NK-92 (cell line): ENCODE results near the gene NIPAL1.

Source experiments
- DNase-seq: peaks from one replicate; lab custom pipeline; 2025; ENCODE audit not compliant: unreplicated experiment; lab: John Stamatoyannopoulos, UW

The NIPAL1 gene

DNA sequence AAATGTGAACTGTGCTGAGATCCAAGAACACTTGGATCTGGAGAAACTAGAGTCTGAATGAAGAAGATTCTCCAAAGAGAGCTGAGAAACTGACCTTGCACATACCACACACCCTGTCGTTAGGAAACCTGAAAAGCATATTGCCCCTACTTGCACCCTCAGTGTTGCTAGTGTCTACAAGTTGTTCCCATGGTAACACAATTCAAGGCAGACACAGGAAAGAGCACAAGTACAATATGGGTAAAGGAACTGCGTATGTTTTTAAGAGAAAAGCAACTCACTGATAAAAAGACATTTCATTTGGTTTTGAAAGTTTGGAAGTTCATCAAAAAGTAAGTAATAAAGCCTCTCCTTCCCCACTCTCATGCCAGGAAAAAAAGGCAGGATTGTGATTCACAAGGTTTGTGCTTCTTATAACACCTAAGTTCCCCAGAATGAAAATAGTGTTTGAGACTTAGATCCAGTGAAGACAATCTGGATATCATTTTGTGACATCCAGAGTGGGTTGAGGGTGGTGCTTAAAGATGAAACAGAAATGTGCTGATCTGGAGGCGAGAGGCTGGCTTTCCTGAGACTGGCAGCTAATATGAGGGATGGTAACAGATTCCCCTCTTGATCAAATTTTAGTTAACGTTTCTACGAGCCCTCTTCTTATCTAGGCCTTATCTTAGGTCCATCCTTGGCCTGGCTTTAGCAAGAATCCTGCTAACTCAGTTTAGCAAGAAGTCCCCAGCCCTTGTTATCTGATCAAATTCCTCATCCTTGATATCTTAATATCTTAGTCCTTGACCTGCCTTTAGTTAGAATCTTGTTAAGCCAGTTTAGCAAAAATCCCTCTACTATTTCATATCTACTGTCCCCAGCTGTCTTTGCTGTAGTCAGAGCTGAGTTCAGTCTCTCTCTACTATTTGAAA is 42.3 kb downstream of the NIPAL1 start:
- no peak for DNase-seq

DNA sequence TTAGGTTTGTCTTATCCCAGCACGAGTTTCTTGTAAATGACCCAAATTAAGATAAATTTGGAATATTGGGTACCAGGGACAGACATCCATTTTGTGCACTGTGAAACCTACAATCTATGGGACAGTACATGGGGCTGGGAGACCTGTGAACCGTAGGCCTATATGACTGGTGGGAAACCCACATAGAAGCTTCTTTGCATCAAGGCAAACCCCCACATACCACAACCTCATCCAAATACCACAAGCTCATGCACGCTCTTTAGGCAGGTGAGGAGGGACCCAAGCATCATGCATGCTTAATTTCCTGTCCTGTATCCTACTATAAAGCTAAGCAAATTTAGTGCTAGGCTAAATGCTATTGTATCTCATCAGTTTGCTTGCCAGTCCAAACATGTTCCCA is 47.8 kb downstream of the NIPAL1 start:
- no peak for DNase-seq

DNA sequence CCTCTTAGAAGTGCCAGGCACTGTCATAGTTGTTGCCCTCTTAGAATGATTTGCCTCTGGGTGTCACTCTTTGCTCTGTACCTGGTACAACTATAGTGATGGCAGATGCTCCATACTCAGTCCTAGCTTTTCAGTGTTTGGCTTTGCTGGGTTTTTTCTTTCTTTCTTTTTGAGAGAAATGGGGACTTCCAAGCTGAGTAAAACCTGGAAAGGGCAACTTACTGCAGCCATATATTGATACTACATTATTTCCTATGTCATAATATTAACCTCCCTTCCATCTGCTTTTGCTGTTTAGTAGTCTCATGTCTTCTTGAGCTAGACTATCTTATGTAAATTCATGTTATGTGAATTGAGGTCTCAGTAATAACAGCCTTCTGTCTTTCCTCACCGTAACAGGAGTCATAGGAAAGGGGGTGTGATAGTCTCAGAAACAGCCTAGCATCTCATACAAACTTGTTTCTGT is 49.0 kb downstream of the NIPAL1 start:
- no peak for DNase-seq

DNA sequence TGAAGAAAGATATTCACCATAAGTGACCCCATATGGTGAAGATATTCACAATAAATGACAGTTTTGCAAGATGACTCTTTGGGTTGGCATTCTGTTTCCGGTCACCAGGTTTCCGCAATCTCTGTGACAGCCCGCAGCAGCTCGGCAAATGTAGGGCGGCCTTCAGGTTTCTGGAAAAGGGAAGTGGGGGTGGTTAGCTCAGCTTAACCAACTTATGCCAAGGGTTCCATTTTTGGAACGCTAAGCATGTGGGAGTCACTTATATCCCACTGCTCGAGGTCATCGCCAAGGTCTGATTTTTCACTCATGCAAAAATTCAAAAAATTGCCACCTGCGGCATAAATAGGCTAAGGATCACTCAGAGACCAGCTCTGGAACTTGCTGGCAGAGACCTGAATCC is 51.0 kb downstream of the NIPAL1 start:
- no peak for DNase-seq

DNA sequence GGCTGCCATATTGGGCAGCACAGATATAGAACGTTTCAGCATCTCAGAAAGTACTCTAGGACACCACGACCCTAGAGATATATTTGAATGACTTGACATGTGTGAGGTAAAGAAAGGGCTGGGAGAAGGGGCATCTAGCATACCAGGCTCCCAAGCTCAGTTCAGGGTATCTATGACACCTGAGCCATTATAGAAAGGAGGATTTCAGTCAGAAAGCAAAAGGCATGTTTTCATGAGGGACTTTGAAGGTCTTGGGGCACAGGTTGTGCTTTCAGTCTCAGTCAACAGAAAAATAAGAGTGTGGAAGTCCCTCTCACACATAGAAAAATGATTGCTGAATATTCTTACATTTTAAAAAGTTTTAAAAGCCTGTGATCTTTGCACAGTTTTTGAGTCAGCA is 51.6 kb downstream of the NIPAL1 start:
- DNase-seq, result no peak

DNA sequence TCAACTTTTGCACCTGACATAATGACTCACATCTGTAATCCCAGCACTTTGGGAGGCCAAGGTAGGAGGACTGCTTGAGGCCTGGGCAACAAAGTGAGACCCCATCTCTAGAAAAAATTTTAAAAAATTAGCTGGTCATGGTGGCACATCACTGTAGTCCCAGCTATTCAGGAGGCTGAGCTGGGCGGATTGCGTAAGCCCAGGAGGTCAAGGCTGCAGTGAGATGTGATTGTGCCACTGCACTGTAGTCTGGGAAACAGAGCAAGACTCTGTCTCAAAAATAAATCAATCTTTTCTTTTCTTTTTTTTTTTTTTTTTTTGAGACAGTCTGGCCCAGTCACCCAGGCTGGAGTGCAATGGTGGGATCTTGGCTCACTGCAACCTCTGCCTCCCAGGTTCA is 52.5 kb downstream of the NIPAL1 start:
- DNase-seq, result no peak

DNA sequence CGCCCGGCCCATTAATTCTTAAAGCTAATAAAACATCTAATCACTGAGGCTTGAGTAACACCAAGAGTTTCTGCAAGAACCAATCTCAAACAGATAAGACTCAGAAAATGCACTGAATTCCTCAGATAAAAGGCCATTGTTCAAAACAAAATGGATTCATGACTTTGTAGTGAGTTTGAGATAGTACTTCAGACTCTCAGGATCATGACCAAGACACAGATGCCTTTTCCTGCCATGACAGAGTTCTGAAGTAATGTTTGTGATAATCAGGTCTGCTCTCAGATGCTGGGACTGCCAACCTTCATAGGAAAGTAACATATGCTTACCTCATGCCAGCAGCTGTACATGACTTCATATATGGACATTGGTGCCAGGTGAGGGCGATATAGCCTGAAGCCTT is 54.6 kb downstream of the NIPAL1 start:
- no peak for DNase-seq

DNA sequence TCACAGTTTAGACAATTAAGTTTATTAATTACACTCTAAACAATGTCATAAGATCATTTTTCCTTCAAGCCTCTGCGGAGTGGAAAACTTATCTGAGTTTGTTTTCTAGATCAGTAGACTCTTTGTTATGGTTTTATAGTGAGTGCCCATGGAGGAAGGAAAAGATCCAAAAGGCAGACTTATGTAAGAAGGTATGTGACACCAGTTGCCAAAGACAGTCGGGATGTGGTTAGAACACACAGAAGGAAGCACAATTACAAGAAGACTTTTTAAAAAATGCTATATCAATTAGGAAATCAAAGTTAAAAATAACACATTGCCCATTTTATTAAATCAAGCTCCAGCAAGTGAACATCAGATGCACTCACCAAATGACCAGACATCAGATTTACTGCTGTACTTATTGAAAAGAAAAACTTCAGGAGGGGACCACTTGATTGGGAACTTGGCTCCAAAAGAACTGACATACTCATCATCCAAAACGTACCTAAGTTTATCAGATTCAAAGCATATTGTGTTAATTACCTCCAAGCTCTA is 57.1 kb downstream of the NIPAL1 start:
- no peak for DNase-seq

DNA sequence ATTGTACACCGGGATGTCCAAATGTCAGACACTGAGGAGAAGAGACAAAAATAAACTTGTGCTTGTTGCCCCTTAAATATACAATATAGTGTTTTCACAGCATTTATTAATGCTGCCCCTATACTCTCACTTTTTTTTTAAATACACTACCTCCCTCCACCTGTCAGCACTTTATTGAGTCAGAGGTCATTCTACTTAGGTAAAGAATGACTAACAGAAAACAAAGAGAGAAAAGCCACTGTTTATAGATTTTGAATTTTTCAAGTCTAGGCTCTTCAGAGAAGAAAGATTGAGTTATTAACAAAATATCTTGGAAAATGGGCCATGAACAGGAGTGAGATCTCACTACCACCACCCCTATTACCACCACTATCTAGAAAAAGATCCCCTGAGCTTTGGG is 58.1 kb downstream of the NIPAL1 start:
- DNase-seq, result no peak

DNA sequence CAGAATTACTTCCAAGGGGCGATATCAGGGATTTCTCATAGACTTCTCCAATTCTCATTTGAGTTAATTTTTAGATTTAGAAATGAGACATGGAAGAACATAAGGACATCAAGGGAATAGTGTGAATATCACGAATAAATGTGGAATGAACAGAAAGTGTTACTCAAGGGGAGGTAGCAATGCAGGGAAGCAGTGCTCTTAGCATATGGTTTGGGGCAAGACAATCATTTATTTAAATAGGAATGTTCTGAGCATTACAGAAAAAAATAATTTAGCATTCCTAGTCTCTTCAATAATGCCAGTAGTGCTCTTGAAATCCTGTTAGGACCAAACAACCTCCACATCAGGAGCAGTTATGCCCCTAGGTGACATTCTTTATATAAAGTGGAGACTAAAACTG is 61.9 kb downstream of the NIPAL1 start:
- no peak for DNase-seq

DNA sequence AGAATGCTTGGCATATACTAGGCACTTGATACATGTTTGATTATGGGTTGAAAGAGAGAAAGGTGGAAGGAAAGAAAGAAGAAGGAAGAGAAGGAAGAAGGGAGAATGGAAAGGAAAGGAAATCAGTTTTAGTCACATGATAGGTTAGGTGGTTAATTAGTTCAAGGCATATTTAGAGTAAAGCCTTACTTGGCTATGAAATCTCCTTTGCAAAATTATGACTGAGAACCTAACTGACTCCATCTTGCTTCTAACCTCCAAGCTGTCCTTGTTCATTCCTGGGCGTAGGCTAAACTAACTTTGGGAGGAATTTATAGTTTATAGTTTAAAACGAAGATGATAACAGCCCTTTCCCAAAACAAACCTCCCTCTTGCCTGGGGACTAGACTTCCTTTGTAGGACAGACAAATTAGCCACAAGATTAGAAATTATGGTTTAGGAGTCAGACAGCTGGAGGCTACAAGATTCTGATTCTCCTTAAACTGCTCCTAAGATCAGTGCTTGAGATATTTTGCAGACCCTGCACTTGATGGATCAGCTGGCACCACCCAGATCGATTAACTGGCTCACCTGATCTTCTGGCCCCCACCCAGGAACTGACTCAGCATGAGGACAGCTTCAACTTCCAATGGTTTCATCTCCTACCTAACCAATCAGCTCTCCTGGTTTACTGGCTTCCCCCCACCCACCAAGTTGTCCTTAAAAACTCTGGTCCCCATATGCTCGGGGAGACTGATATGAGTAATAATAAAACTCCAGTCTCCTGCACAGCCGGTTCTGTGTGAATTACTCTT is 62.5 kb downstream of the NIPAL1 start:
- no peak for DNase-seq

DNA sequence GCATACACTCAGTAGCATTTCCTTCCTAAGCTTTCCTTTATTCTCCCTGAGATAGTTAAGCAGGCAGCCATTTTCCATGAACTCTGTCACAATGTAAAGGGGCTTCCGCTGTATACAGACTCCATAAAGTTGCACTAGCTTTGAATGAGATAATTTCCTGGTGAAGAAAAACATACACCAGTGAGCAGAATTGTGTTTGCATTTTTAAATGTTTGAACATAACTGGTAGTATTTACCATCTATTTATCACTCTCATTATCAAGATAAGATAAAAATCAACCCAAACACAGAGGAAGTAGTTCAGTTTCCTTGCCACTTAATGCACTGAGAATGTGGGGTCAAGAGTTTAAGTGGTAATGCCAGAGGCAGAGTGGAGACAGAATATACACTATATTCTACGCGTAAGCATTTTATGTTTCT is 63.4 kb downstream of the NIPAL1 start:
- DNase-seq, result no peak

DNA sequence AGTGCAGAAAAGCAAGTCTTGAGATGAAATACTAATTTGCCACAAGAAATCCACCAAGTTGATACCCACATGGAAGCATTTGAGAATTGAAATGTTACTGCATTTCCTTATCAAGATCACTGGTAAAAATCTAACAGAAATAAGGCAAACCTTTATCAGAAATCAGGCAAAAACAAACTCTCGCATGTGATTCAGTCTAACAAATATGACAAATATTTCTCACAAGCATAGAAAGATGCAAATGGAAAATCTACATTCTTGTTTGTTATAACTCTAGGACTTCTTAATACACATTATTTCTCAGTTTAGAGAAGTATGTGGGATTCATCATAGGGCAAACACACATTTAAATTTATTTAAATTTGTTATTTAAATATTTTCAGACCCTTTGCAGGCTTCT is 64.6 kb downstream of the NIPAL1 start:
- no peak for DNase-seq

DNA sequence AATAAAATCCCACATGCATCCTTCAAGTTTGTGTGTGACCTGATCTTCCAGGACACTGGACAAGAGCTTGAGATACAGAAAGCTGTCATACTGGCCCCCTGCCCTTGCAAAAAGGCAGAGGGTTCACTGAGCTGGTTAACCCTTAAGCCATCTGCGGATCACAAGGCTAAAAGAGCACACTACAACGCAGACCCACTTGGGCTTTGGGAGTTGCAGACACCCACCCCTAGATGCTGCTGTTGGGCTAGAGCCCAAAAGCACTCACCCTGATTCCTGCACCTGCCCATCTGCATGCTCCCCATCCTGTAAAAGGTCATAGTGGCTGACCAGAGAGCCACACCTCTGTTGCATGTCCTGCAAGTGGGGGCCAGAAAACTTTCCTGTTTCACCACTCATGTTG is 66.4 kb downstream of the NIPAL1 start:
- no peak for DNase-seq

DNA sequence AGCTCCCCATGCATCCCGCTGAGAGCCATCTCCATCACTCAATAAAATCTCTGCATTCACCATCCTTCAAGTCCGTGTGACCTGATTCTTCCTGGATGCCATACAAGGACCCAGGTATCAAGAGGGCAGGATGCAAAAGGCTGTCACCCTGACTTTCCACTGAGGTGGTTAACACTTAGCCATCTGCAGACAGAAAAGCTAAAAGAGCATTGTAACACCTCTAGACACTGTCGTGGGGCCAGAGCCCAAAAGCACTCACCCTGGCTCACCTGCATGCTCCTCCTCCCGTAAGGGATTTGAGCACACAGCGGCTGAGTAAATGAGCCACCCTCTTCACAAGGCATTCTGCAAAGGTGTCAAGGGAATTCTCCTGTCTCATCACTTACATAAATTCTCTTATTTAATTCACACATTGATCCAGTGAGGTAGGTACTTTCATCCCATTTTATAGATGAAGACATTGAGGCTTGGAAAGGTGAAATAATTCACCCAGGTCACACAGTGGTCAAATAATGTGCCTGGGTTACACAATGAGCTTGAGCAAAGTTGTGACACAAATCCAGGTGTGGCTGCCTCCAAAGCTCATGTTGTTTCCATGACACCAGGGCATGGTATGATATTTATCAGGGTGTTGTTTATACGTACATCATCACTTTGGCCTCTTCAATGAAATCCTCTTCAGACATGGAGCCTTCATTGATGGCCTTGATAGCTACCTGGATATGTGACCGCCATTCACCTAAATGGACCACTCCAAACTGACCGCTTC is 69.4 kb downstream of the NIPAL1 start:
- DNase-seq, result no peak
